Esophagus (tissue), 2 donors: ENCODE results near the gene ADCY9. TPM values are rescaled to one million over a fixed set of nuclear protein-coding genes. Genes with fewer than 3 reads are reported as not detected.
A peak's percentile ranks its signal among the peaks of the same experiment; 100 is the strongest.

Experiments used
- H3K27ac ChIP-seq, 2 donors: one replicate each; pipeline ENCODE4 v1.5.1; 2013; ENCODE audit warnings: low read depth in 2 of 2, mild to moderate bottlenecking in 2 of 2, inconsistent platforms in 1 of 2, low read length in 1 of 2, moderate library complexity in 1 of 2
- H3K27me3 ChIP-seq, 2 donors: one replicate each; pipeline ENCODE4 v1.6.1; 2013; ENCODE audit warnings: low read length in 2 of 2, control low read depth in 1 of 2, mild to moderate bottlenecking in 1 of 2; ENCODE audit not compliant: insufficient read depth in 2 of 2, control insufficient read depth in 1 of 2
- H3K36me3 ChIP-seq, 2 donors: one replicate each; pipeline ENCODE4 v1.6.1; 2013; ENCODE audit warnings: low read length in 1 of 2; ENCODE audit not compliant: control insufficient read depth in 2 of 2, insufficient read depth in 2 of 2
- H3K4me1 ChIP-seq, 2 donors: one replicate each; pipeline ENCODE4 v1.6.1; 2013; ENCODE audit warnings: low read length in 1 of 2; ENCODE audit not compliant: control insufficient read depth in 2 of 2, insufficient read depth in 2 of 2
- H3K4me3 ChIP-seq, 2 donors: one replicate each; pipeline ENCODE4 v1.5.1; 2013; ENCODE audit warnings: low read length in 2 of 2, mild to moderate bottlenecking in 2 of 2, low read depth in 1 of 2, moderate library complexity in 1 of 2
- H3K9me3 ChIP-seq, 2 donors: one replicate each; pipeline ENCODE4 v1.6.1; 2013; ENCODE audit warnings: mild to moderate bottlenecking in 2 of 2, low read depth in 1 of 2, low read length in 1 of 2, moderate library complexity in 1 of 2; ENCODE audit not compliant: control insufficient read depth in 2 of 2, insufficient read depth in 1 of 2
- WGBS, 2 donors: extraction: QIAGEN DNeasy Blood & Tissue Kit; methylation state at CpG; one replicate each; pipeline ENCODE4 v1.1.7; 2013; 5-methylcytosine and 5-hydroxymethylcytosine counted together
- polyA plus RNA-seq, 2 donors: library from polyadenylated mRNA; stranded (reverse); fragments of 200-250 nt; gene quantifications; one replicate each; pipeline ENCODE4 v1.2.3, GENCODE V29; 2013
- donor health status: healthy with polysubstance abuse.
- donor health status: Bipolar disorder and iron deficiency.

ADCY9 gene
- polyA plus RNA-seq, 2 donors = 3.8 to 4.5 TPM

DNA sequence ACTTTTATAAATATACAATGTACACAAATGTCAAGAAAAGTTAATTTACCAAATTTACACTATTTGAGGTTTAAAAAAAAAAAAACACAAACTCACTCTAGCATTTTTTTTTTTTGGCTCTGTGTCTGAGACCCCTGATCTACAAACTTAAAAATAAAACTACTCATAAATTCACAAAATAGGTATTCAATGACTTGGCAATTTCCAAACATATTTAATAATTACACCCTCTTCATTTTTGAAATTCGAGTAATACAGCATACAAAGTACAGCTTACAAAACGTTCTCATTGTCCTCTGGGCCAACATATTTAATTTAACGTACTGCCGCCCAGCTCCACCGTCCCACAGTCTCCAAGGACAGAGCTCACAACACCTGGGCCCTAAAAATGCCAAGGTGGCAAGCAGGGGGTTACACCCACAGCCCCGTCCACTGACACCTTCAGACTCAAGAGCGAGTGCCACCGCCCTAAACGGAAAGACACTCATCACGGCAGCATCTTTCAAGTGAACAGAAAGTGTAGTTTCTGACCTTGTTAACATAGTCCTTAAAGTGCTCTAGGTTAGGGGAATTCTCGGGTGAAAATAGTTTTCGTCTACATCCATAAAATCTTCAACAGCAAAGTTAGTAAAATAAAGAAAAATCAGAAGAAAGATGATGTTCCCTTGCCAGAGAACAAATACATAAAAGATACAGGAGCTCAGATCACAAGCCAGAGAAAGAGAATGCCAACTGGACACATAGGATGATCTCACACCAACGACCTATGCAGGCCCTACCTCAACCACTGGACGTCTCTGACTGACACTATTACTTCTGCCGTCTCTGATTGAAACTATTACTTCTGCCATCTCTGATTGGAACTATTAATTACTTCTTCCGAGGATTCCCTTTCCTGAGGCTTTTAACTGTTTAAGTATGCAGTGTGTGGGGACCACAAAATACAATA, 4.2 kb downstream of the ADCY9 start:
- Histone ChIP-seq H3K27ac (no peak overlapping the region), H3K27me3 (no peaks in the 10 kb centered on the region), H3K36me3 (peaks cover 0 to 2% of the 10 kb centered on the region in 2 donors), H3K4me1 (peaks cover 9 to 24% of the 10 kb centered on the region in 2 donors), H3K9me3 (no peaks in the 10 kb centered on the region), H3K4me3 (peak overlapping the region; percentile 37 to 78)
- 29 to 32% methylated on average over 16 of the region's 16 CpGs for WGBS, 2 donors

DNA sequence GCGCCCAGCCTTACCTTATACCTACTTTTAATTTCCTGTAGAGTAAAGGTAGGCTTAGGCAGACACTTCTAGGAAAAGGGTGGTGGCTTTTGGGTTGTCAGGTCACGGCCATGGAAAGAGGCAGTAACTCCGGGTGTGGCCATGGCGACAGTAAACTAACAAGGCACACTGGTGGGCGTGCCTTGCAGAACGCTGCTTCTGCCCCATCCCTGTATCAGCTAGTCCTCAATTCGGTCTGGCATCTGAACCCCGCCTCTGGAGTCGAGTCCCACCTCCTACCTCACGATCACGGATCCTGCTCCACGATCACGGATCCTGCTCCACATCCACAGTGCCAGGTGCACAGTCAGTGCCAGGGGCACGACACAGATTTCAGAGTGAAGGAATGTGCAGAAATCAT, 5.6 kb downstream of the ADCY9 start:
- Histone ChIP-seq H3K27ac (no peak overlapping the region), H3K4me3 (peak overlapping the region in 1 of 2 donors; percentile 4), H3K27me3 (no peaks in the 10 kb centered on the region), H3K9me3 (no peaks in the 10 kb centered on the region), H3K36me3 (peaks cover 0 to 2% of the 10 kb centered on the region in 2 donors), H3K4me1 (peaks cover 9 to 24% of the 10 kb centered on the region in 2 donors)
- WGBS, 2 donors = 56 to 59% methylated on average over 14 of the region's 14 CpGs

DNA sequence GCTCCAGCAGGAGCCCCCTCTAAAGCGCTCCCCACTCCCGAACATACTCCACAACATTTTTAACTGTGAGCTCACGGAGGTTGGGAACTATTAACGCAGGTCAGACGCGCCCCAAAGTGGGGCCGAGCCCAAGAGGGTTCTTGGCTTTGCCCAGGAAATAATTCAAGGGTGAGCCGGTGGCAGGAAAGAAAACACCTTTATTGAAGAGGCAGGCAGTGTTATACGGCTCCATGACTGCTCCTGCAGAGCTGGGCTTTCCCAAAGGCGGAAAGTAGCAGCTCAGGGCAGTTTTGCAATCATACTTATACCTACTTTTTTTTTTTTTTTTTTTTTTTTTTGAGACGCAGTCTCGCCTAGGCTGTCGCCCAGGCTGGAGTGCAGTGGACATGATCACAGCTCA, 6.2 kb downstream of the ADCY9 start:
- H3K4me1 ChIP-seq = peaks cover 9 to 21% of the 10 kb centered on the region in 2 donors
- no peak overlapping the region for H3K4me3 ChIP-seq
- H3K36me3 ChIP-seq = peaks cover 0 to 2% of the 10 kb centered on the region in 2 donors
- no peak overlapping the region for H3K27ac ChIP-seq
- WGBS, 2 donors = 93 to 95% methylated on average over 13 of the region's 13 CpGs
- H3K9me3 ChIP-seq = no peaks in the 10 kb centered on the region
- no peaks in the 10 kb centered on the region for H3K27me3 ChIP-seq

DNA sequence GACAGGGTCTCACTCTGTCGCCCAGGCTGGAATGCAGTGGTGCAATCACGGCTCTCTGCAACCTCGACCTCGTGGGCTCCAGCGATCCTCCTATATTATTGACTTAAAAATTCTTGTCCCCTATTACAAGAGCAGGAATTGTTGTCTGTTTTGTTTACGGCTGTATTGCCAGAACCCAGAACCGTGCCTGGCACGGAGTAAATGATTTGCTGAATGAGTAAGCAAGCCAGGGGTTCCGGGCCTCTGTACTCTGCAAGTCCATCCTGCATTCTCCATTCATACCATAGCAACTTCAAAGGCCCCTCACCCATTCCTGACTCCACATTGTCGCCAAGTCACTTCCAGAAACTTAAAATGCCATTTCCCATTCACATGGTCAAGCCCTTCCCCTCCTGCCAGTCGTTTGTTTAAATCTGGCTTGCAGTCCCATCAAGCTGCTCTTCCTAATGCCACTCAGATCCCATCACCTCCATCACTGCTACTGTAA, 6.9 kb downstream of the ADCY9 start:
- H3K27ac ChIP-seq = no peak overlapping the region
- 74 to 80% methylated on average over 11 of the region's 11 CpGs for WGBS, 2 donors

DNA sequence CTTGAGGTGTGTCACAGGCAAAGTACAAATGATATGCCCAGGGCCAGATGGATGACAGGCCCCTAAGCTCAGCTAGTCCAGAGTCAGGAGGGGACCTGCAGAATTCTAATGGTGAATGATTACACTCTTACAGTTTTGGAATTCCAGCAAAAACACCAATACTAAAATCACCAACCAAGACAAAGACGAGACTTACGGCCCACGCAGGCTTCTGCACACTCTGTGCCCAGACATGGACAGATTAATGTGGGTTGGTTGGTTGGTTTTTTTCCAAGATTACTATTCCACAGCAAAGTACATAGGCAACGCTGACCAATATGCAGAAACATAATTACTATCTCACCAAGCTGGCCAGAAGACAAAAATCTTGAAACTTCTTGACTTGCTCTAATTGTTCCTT, 9.7 kb downstream of the ADCY9 start:
- WGBS, 2 donors = 80 to 90% methylated on average over 4 of the region's 4 CpGs
- Histone ChIP-seq H3K4me1 (peaks cover 3 to 5% of the 10 kb centered on the region in 2 donors), H3K27me3 (no peaks in the 10 kb centered on the region), H3K9me3 (no peaks in the 10 kb centered on the region), H3K36me3 (no peaks in the 10 kb centered on the region), H3K27ac (no peak overlapping the region), H3K4me3 (no peak overlapping the region)

More for the DNA sequence above, 6.9 kb downstream of the ADCY9 start:
- peaks cover 4 to 13% of the 10 kb centered on the region in 2 donors for H3K4me1 ChIP-seq
- no peaks in the 10 kb centered on the region for H3K36me3 ChIP-seq
- no peak overlapping the region for H3K4me3 ChIP-seq
- H3K27me3 ChIP-seq = no peaks in the 10 kb centered on the region
- H3K9me3 ChIP-seq = no peaks in the 10 kb centered on the region

DNA sequence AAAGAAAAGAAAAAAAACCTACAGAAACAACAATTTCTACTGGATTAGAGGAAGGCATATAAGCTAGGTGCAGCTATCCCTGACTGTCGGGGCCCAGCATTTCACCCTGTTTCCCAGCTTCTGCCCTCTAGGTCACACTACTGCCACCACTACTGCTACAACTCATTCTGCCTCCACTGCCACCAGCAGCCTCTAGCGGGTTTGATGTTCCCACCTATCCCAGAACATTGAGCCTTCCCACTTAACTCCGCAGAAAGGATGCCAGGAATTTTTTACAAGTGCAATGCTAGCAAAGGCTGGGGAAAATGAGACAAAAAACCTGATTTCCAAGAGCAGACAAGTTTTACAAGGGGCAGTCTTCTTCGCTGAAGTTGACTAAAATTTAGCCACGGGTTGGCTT, 10.4 kb downstream of the ADCY9 start:
- H3K4me3 ChIP-seq = no peak overlapping the region
- H3K27ac ChIP-seq = no peak overlapping the region
- H3K4me1 ChIP-seq = peaks cover 3 to 5% of the 10 kb centered on the region in 2 donors
- no peaks in the 10 kb centered on the region for H3K27me3 ChIP-seq
- no peaks in the 10 kb centered on the region for H3K36me3 ChIP-seq
- WGBS, 2 donors = 94 to 95% methylated on average over 5 of the region's 5 CpGs
- H3K9me3 ChIP-seq = no peaks in the 10 kb centered on the region

DNA sequence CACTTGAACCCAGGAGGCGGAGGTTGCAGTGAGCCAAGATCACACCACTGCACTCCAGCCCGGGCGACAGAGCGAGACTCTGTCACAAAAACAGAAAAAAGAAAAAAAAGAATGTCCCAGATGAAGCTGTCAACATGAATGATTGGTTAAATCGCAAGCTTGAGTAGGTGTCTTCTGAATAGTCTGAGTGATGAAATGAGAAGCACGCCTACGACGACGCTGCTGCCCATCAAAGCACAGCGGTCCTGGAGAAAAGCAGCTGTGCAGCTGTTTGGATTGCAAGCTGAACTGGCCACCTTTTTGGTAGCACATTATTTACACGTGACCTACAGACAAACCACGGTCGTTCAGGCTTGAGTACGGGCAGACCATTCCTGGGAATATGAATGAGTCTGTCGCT, 12.5 kb downstream of the ADCY9 start:
- Histone ChIP-seq H3K27ac (no peak overlapping the region), H3K36me3 (no peaks in the 10 kb centered on the region), H3K27me3 (no peaks in the 10 kb centered on the region), H3K4me1 (peaks cover 0 to 3% of the 10 kb centered on the region in 2 donors), H3K4me3 (no peak overlapping the region), H3K9me3 (no peaks in the 10 kb centered on the region)
- 92% methylated on average over 15 of the region's 15 CpGs for WGBS, 2 donors

DNA sequence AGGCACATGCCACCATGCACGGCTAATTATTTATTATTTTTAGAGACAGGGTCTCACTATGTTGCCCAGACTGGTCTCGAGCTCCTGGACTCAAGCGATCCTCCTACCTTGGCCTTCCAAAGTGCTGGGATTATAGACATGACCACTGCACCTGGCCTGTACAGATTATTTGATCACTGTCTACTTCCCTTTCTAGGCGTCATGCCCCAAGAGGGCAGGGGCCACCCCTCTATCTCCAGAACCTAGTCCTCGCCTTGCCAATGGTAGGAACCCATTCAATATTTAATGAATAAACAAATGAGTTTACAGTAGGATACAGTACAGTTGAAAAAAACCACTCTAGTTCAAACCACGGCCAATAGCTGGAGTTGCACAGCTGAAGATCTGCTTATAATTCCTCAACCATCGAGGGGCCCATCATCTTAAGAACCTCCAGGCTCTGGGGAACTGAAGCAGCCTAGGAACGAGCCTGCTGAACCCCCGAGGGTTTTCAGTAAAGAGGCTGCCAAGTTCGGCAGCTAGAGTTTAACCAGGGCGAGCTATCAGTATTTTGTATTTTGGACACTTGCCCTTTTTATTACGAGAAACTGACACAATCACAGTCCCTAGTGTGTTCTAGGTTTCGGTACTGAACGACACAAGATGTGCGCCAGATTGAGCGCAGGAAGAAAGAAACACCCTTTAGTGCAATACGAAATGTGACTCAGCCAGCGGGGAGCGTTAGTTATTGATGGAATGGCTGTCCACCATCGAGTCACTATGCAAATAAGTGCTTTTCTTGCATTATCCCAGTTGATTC, 14.6 kb downstream of the ADCY9 start:
- H3K27me3 ChIP-seq = no peaks in the 10 kb centered on the region
- no peaks in the 10 kb centered on the region for H3K9me3 ChIP-seq
- 72 to 81% methylated on average over 20 of the region's 20 CpGs for WGBS, 2 donors
- H3K36me3 ChIP-seq = no peaks in the 10 kb centered on the region
- H3K4me3 ChIP-seq = no peak overlapping the region
- no peak overlapping the region for H3K27ac ChIP-seq
- H3K4me1 ChIP-seq = peaks cover 2 to 5% of the 10 kb centered on the region in 2 donors

DNA sequence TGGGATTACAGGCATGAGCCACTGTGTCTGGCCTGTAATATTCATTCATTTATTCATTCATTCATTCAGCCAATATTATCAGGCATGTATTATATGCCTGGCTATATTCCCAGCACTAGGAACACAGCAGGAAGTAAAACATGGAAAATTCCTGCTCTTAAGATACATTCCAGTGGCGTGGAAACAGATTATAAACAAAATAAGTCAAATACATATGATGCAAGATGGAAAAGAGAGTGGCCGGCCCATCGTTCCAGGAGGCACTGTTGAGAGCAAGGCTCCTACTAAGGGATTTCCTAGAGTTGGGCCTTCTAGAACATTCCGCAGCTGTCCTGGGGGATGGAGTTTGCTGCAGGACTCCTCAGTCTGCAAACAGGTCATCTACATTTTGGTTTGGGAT, 17.7 kb downstream of the ADCY9 start:
- H3K36me3 ChIP-seq = no peaks in the 10 kb centered on the region
- H3K4me1 ChIP-seq = peaks cover 2 to 5% of the 10 kb centered on the region in 2 donors
- H3K27ac ChIP-seq = no peak overlapping the region
- no peak overlapping the region for H3K4me3 ChIP-seq
- 69 to 76% methylated on average over 4 of the region's 4 CpGs for WGBS, 2 donors
- no peaks in the 10 kb centered on the region for H3K27me3 ChIP-seq
- no peaks in the 10 kb centered on the region for H3K9me3 ChIP-seq
